GM21528 (cell line): ENCODE results near the gene ZKSCAN5.
A peak's percentile ranks its signal among the peaks of the same experiment; 100 is the strongest.

ENCODE experiments used
- ATAC-seq: cut with Tn5 transposase; IDR thresholded peaks from one replicate; pipeline ENCODE4 v1.9.1; 2021; ENCODE audit warnings: mild to moderate bottlenecking, moderate library complexity; ENCODE audit not compliant: unreplicated experiment, low FRiP score

ZKSCAN5 gene

GRCh38 chr7:99504603-99505323 lies at the start of gene ZKSCAN5:
ZKSCAN5 (plus strand) TSS chr7:99504662; CDS start chr7:99506045, 1,383 bp downstream.
- peak; percentile 81 for ATAC-seq

GRCh38 chr7:99455874-99456273 lies 48.6 kb upstream of the ZKSCAN5 start:
- no peak for ATAC-seq

GRCh38 chr7:99456288-99456687 lies 48.2 kb upstream of the ZKSCAN5 start:
- no peak for ATAC-seq

- ATAC-seq: no peak
These were observed 47.3 kb upstream of the ZKSCAN5 start for GRCh38 chr7:99457050-99457649.

GRCh38 chr7:99457650-99458493 lies 46.6 kb upstream of the ZKSCAN5 start:
- no peak for ATAC-seq

GRCh38 chr7:99459087-99459486 lies 45.4 kb upstream of the ZKSCAN5 start:
- ATAC-seq: no peak

GRCh38 chr7:99460651-99461050 lies 43.8 kb upstream of the ZKSCAN5 start:
- ATAC-seq: no peak

- ATAC-seq: no peak
These were observed 43.2 kb upstream of the ZKSCAN5 start for GRCh38 chr7:99461221-99461620.

GRCh38 chr7:99465421-99465768 lies 39.1 kb upstream of the ZKSCAN5 start:
- no peak for ATAC-seq

GRCh38 chr7:99468336-99468918 lies 36.0 kb upstream of the ZKSCAN5 start:
- no peak for ATAC-seq

- no peak for ATAC-seq
These were observed 34.9 kb upstream of the ZKSCAN5 start for GRCh38 chr7:99469381-99470065.

GRCh38 chr7:99472561-99473314 lies 31.7 kb upstream of the ZKSCAN5 start, which contains the start of gene ZNF789:
ZNF789 (plus strand) TSS chr7:99472890; CDS start chr7:99476457, 3,567 bp downstream.
- ATAC-seq: peak; percentile 91

- peak; percentile 10 for ATAC-seq
These were observed 31.2 kb upstream of the ZKSCAN5 start for GRCh38 chr7:99473315-99473596.

GRCh38 chr7:99476107-99476506 lies 28.4 kb upstream of the ZKSCAN5 start:
- ATAC-seq: no peak

- ATAC-seq: no peak
These were observed 25.7 kb upstream of the ZKSCAN5 start for GRCh38 chr7:99478464-99479440.

- no peak for ATAC-seq
These were observed 19.4 kb upstream of the ZKSCAN5 start for GRCh38 chr7:99485094-99485493.

- ATAC-seq: no peak
These were observed 15.2 kb upstream of the ZKSCAN5 start for GRCh38 chr7:99489235-99489634.

- ATAC-seq: no peak
These were observed 13.6 kb upstream of the ZKSCAN5 start for GRCh38 chr7:99490878-99491277.

GRCh38 chr7:99493823-99494222 lies 10.6 kb upstream of the ZKSCAN5 start:
- ATAC-seq: no peak
